Retinal pigment epithelial cell (primary cell): ENCODE measurements around the gene PLA2G4F.

Experiments used
- DNase-seq: peaks from one replicate; pipeline ENCODE4 v3.0.0-alpha.2; 2010; ENCODE audit warnings: low read depth
- H3K4me3 ChIP-seq: 2 replicates; pipeline ENCODE4 v1.5.1; 2011; ENCODE audit warnings: mild to moderate bottlenecking, low read length, control low read depth, moderate library complexity
- CTCF ChIP-seq: conservative IDR thresholded peaks from 2 replicates; pipeline ENCODE4 v1.5.1; 2011; ENCODE audit warnings: low read depth, low read length, control low read depth, inconsistent platforms

The PLA2G4F gene, protein sequence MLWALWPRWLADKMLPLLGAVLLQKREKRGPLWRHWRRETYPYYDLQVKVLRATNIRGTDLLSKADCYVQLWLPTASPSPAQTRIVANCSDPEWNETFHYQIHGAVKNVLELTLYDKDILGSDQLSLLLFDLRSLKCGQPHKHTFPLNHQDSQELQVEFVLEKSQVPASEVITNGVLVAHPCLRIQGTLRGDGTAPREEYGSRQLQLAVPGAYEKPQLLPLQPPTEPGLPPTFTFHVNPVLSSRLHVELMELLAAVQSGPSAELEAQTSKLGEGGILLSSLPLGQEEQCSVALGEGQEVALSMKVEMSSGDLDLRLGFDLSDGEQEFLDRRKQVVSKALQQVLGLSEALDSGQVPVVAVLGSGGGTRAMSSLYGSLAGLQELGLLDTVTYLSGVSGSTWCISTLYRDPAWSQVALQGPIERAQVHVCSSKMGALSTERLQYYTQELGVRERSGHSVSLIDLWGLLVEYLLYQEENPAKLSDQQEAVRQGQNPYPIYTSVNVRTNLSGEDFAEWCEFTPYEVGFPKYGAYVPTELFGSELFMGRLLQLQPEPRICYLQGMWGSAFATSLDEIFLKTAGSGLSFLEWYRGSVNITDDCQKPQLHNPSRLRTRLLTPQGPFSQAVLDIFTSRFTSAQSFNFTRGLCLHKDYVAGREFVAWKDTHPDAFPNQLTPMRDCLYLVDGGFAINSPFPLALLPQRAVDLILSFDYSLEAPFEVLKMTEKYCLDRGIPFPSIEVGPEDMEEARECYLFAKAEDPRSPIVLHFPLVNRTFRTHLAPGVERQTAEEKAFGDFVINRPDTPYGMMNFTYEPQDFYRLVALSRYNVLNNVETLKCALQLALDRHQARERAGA

GRCh38 chr15:42156243-42156922 lies at the start of gene PLA2G4F:
Gene PLA2G4F (minus strand): TSS chr15:42156636. CDS start chr15:42156549, 87 bp downstream.
- H3K4me3 ChIP-seq = no peak within 1 kb of the TSS
- DNase-seq = no peak
- no peak for TF ChIP-seq CTCF

DNA sequence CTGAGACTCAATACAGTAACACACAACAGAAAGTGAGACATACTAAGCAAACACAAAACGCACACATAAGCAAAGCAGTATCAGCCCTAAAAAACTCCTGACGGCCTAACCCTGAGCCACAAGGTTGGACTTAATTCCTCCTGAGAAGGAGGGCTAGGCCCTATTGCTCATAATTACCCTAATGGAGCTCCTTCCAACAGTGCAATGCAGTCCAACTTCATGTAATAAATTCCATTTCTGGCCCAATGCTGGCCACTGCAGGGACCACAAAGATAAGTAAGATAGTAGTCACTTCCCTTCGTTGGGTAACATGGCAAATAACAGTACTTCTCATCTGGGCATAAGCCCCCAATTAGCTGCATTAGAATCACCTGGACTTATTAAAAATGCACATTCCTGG lies 47.5 kb upstream of the PLA2G4F start:
- no peak for TF ChIP-seq CTCF
- no peak overlapping the region for H3K4me3 ChIP-seq
- no peak for DNase-seq

DNA sequence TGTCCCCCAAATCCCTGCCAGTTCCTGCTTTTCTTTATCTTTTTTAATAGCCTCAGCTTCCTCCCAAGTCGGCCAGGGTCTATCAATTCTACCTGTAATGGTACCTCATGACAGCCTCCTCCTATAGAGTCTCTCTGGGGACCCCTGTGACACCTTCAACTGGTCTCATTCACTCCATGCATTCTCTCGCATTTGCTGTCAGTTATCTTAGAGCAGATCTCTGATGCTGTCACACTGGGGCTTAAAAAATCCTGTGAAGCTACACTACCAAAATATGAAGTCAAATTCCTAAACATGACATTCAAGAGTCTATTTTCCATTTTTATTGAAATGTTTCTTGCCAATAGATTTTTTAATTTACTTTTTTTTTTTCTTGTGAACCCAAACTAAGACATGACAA lies 46.2 kb upstream of the PLA2G4F start:
- H3K4me3 ChIP-seq = no peak overlapping the region
- no peak for DNase-seq
- no peak for TF ChIP-seq CTCF

GRCh38 chr15:42201801-42202200 lies 45.4 kb upstream of the PLA2G4F start:
- TF ChIP-seq CTCF = no peak
- no peak for DNase-seq
- H3K4me3 ChIP-seq = no peak overlapping the region

- no peak for TF ChIP-seq CTCF
- no peak overlapping the region for H3K4me3 ChIP-seq
- DNase-seq = no peak
These were observed 42.7 kb upstream of the PLA2G4F start for GRCh38 chr15:42199126-42199525.

DNA sequence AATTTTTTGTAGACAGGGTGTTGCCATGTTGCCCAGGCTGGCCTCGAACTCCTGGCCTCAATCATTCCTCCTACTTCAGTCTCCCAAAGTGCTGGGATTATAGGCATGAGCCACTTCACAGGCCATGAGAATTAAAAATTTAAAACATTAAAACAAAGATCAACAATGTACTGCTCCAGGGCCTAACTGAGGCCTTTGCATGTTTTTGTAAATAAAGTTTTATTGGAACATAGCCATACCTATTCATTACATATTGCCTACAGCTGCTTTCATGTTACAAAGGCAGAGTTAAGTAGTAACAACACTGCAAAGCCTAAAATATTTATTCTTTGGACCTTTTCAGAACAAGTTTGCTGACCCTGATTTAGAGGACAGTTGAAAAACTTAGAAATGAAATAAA lies 42.1 kb upstream of the PLA2G4F start:
- no peak overlapping the region for H3K4me3 ChIP-seq
- DNase-seq = no peak
- TF ChIP-seq CTCF = no peak
